ENCODE measurements around the gene IQGAP1. TPM values are rescaled to one million over a fixed set of nuclear protein-coding genes. Genes with fewer than 3 reads are reported as not detected.
"Not testable (repeated sequence)": the region's sequence is repeated elsewhere in the genome, so short reads cannot be mapped to it uniquely, and the experiment has no call there.

The IQGAP1 gene
- total RNA-seq, 4 donors from 2014 or later, result 202 to 243 (median 231) TPM

- intact Hi-C loops (cut with DNase I; ENCODE audit: low total_unique reads), result loop anchor here (10.0 kb wide), 1 partner anchor 173 kb away; no protein-coding TSS in a partner anchor
- TF ChIP-seq, protein P1, sequence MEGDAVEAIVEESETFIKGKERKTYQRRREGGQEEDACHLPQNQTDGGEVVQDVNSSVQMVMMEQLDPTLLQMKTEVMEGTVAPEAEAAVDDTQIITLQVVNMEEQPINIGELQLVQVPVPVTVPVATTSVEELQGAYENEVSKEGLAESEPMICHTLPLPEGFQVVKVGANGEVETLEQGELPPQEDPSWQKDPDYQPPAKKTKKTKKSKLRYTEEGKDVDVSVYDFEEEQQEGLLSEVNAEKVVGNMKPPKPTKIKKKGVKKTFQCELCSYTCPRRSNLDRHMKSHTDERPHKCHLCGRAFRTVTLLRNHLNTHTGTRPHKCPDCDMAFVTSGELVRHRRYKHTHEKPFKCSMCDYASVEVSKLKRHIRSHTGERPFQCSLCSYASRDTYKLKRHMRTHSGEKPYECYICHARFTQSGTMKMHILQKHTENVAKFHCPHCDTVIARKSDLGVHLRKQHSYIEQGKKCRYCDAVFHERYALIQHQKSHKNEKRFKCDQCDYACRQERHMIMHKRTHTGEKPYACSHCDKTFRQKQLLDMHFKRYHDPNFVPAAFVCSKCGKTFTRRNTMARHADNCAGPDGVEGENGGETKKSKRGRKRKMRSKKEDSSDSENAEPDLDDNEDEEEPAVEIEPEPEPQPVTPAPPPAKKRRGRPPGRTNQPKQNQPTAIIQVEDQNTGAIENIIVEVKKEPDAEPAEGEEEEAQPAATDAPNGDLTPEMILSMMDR (IDR thresholded peaks at IDR 0.05), result no peak
- no peak for TF ChIP-seq POLR2A (IDR thresholded peaks at IDR 0.05)
- DNase-seq (ENCODE audit: low spot score in 2 of 2), result peak in 1 of 2 donors; percentile 39
- WGBS, 2 donors, result 52 to 57% methylated on average over 6 of the region's 6 CpGs
- H3K4me3 ChIP-seq (ENCODE audit: low read depth, poor library complexity, severe bottlenecking), result no peak overlapping the region
Observed at GRCh38 chr15:90497912-90498311, 109.9 kb downstream of the IQGAP1 start.

GRCh38 chr15:90500171-90500570, 112.1 kb downstream of the IQGAP1 start:
- WGBS, 2 donors, result 85 to 87% methylated on average over 2 of the region's 2 CpGs
- TF ChIP-seq POLR2A (IDR thresholded peaks at IDR 0.05), result no peak
- TF ChIP-seq, protein P1 (IDR thresholded peaks at IDR 0.05), result no peak
- DNase-seq (ENCODE audit: low spot score in 2 of 2), result no peak
- no peak overlapping the region for H3K4me3 ChIP-seq (ENCODE audit: low read depth, poor library complexity, severe bottlenecking)
- intact Hi-C loops (cut with DNase I; ENCODE audit: low total_unique reads), result no loop called here

DNA sequence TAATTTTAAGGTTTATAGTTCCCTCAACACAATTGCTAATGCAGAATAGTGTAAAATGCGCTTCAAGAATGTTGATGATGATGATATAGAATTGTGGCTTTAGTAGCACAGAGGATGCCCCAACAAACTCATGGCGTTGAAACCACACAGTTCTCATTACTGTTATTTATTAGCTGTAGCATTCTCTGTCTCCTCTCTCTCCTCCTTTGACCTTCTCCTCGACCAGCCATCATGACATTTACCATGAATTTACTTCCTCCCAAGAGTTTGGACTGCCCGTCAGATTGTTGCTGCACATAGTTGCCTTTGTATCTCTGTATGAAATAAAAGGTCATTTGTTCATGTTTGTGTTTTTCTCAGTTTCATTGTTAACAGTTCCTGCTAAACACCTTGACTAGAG, 113.9 kb downstream of the IQGAP1 start:
- DNase-seq (ENCODE audit: low spot score in 2 of 2), result no peak
- WGBS, 2 donors, result 70 to 72% methylated on average over 4 of the region's 4 CpGs

GRCh38 chr15:90510781-90511180, 122.7 kb downstream of the IQGAP1 start:
- intact Hi-C loops (cut with DNase I; ENCODE audit: low total_unique reads); DNase-seq (ENCODE audit: low spot score in 2 of 2); H3K4me3 ChIP-seq (ENCODE audit: low read depth, poor library complexity, severe bottlenecking): not testable (repeated sequence)
- 95 to 97% methylated on average over 29 of the region's 29 CpGs for WGBS, 2 donors

More for the DNA sequence above, 113.9 kb downstream of the IQGAP1 start:
- intact Hi-C loops (cut with DNase I; ENCODE audit: low total_unique reads), result no loop called here
- H3K4me3 ChIP-seq (ENCODE audit: low read depth, poor library complexity, severe bottlenecking), result no peak overlapping the region
- no peak for TF ChIP-seq POLR2A (IDR thresholded peaks at IDR 0.05)
- TF ChIP-seq, protein P1 (IDR thresholded peaks at IDR 0.05), result no peak

- DNase-seq (ENCODE audit: low spot score in 2 of 2); H3K4me3 ChIP-seq (ENCODE audit: low read depth, poor library complexity, severe bottlenecking); intact Hi-C loops (cut with DNase I; ENCODE audit: low total_unique reads): not testable (repeated sequence)
- WGBS, 2 donors, result 90 to 93% methylated on average over 13 of the region's 13 CpGs
Observed at GRCh38 chr15:90511211-90511618, 123.2 kb downstream of the IQGAP1 start.

GRCh38 chr15:90512276-90512675, 124.2 kb downstream of the IQGAP1 start:
- H3K4me3 ChIP-seq (ENCODE audit: low read depth, poor library complexity, severe bottlenecking), result no peak overlapping the region
- 64 to 74% methylated on average over 2 of the region's 2 CpGs for WGBS, 2 donors
- TF ChIP-seq, protein P1 (IDR thresholded peaks at IDR 0.05), result no peak
- no peak for TF ChIP-seq POLR2A (IDR thresholded peaks at IDR 0.05)
- intact Hi-C loops (cut with DNase I; ENCODE audit: low total_unique reads), result no loop called here
- DNase-seq (ENCODE audit: low spot score in 2 of 2), result no peak

- intact Hi-C loops (cut with DNase I; ENCODE audit: low total_unique reads), result no loop called here
- DNase-seq (ENCODE audit: low spot score in 2 of 2), result no peak
- TF ChIP-seq, protein P1 (IDR thresholded peaks at IDR 0.05), result no peak
- TF ChIP-seq POLR2A (IDR thresholded peaks at IDR 0.05), result no peak
- no peak overlapping the region for H3K4me3 ChIP-seq (ENCODE audit: low read depth, poor library complexity, severe bottlenecking)
- 77 to 90% methylated on average over 3 of the region's 3 CpGs for WGBS, 2 donors
Observed at GRCh38 chr15:90512981-90513380, 124.9 kb downstream of the IQGAP1 start.

All from lower leg skin (tissue), 4 donors.